Endothelial cell of hepatic sinusoid (primary cell): ENCODE measurements around the gene CAMTA1.

Experiments used
- in situ Hi-C: cut with HindIII; loops from 2 replicates; pipeline ENCODE4 v1.10.0; 2017; ENCODE audit warnings: low sequenced_read_pairs

CAMTA1 gene

GRCh38 chr1:7209336-7209735 lies 424.1 kb downstream of the CAMTA1 start:
- in situ Hi-C loops = no loop called here

- in situ Hi-C loops = no loop called here
Observed at GRCh38 chr1:7218210-7218832, 433.1 kb downstream of the CAMTA1 start.

GRCh38 chr1:7219031-7219430 lies 433.8 kb downstream of the CAMTA1 start:
- in situ Hi-C loops = no loop called here

GRCh38 chr1:7220007-7220406 lies 434.8 kb downstream of the CAMTA1 start:
- in situ Hi-C loops = no loop called here

DNA sequence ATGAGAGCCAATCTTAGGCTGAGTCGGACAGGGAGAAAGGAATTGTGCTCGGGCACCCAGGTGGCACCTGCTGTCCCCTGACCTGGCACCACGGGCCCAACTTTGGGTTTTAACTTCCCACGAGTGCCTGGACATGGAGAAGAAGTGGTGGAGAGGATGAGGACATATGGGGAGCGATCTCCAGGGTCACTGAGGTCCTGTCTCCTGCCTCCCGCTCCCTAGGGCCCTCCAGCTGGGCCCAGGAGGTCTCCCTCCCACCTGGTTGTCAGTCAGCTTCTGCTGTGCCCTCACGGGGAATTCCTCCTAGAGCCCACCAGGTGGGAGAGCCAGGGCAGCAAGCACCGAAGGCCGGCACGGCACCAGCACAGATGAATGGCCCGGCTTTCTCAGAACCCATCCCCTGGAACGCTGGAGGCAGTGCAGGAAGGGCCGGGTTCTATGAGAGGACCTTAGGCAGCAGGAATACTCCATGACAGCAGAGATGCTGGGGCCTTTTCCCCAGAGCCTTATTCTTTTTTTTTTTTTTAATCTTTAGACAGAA lies 435.5 kb downstream of the CAMTA1 start:
- in situ Hi-C loops = no loop called here

- in situ Hi-C loops = no loop called here
Observed at GRCh38 chr1:7221826-7222694, 436.8 kb downstream of the CAMTA1 start.

- in situ Hi-C loops = no loop called here
Observed at GRCh38 chr1:7222695-7223015, 437.4 kb downstream of the CAMTA1 start.

- in situ Hi-C loops = no loop called here
Observed at GRCh38 chr1:7223334-7224080, 438.3 kb downstream of the CAMTA1 start.

DNA sequence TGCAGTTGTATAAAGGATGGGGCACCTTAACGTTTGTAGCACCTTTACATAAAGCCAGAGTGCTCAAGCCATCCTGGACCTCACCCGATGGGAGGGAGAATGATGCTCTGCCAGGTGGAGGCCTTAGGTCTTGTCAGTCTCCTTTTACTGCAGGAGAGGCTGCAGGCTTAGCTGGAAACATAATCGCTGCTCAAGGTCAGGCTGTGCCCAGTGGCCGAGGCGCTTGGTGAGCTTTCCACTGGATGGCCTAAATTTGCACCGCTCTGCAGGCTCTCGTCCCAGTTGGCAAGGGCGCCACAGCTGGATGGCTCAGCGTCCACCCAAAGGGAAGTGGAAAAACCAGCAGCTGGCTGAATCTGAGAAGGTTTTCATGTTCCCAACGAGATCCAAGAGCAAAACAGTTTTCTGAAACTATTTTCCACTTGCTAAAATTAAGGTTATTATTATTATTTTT lies 438.9 kb downstream of the CAMTA1 start:
- in situ Hi-C loops = no loop called here

- in situ Hi-C loops = no loop called here
Observed at GRCh38 chr1:7224644-7225043, 439.4 kb downstream of the CAMTA1 start.

GRCh38 chr1:7225711-7226505 lies 440.7 kb downstream of the CAMTA1 start:
- in situ Hi-C loops = no loop called here

GRCh38 chr1:7227654-7228053 lies 442.4 kb downstream of the CAMTA1 start:
- in situ Hi-C loops = no loop called here

DNA sequence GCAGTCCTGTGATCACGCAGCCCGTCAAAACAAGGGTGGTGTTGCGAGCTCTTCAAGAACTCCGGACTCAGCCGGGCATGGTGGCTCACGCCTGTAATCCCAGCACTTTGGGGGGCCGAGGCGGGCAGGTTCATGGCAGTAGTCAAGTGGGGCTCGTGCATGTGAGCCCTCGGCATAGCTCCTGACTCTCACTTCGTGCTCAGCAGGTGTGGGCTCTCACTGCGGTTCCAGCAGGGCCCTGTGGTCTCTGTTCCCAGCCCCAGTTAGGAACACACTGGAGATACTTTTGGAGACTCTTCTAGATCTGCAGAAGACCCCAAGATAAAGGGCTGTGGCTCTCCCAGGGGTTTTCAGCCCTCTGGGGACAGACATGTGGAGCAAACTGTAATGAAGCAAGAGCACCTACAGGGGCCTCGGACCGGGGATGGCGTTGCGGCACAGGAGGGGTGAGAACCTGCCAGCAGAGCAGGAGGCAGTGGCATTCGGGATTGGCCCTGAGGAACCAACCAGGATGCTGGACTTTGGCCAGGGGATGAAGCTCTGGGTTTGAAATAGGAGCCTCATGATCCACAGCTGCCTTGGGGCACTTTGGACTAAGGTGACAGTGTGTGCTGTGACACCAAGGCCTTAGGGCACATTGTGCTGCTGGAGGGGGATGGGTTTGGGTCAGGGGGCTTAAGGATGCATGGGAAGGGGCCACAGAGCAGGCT lies 443.2 kb downstream of the CAMTA1 start:
- in situ Hi-C loops = no loop called here

- in situ Hi-C loops = no loop called here
Observed at GRCh38 chr1:7229186-7229585, 443.9 kb downstream of the CAMTA1 start.

GRCh38 chr1:7229696-7230631 lies 444.7 kb downstream of the CAMTA1 start:
- in situ Hi-C loops = loop anchor here (5.0 kb wide), 1 partner anchor 513 kb away; no protein-coding TSS in a partner anchor

DNA sequence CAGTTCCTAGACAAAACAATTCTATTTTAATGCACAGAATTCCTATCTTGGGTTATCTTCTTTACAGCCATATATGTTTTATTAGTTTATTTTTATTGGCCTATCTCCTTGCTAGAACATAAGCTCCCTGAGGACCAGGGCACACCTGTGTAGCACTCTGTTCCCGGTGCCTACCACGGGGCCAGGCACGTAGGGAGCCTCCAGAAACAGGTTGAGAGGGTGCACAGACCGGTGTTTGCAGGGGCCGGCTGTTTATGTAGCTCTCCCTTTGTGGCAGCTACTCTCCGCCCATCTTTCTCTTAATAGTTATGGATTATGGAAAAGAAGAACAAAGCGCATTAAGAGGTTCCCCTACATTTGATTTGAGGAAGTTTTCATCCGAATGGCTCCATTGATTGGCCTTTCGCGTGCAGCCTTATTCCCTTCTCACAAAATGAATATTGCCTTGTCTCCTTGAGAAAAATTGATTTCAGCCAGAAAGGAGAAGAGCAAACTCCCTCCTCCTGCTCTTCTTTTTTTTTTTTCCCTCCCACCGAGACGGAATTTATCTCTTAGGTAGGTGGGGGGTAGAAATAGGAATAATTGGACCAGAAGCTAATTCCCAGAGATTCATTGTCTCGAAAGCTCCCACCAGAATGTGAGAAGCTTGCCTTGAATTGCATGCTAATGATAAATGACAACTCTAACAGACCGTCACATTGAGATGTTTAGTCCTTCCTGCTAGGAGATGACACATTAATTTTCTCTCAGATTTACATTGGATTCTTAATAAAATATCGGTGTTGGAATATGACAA lies 447.4 kb downstream of the CAMTA1 start:
- in situ Hi-C loops = loop anchor here (5.0 kb wide), 1 partner anchor 515 kb away; no protein-coding TSS in a partner anchor

DNA sequence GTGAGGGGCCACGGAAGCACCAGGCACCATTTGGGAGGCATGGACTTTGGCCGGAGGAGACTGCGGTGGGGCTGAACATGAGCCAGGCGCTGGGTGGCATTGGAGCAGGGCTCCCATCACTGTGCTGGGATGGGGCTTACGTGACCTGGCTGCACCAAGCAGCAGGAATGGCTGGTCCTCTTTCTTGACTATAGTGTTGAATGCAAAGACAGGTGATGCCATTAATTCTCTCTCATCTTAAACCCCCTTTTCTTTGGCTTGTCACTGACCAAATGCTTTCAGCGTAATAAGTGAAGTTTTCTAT lies 447.9 kb downstream of the CAMTA1 start:
- in situ Hi-C loops = loop anchor here (5.0 kb wide), 1 partner anchor 516 kb away; no protein-coding TSS in a partner anchor
